Stomach (tissue), 4 donors: ENCODE measurements around the gene OR51D1.

Source experiments
- POLR2A ChIP-seq, 4 donors: fragments of 450-650 bp; IDR thresholded peaks; one replicate each; pipeline ENCODE4 v1.6.1; 2016; ENCODE audit warnings: antibody characterized with exemption in 4 of 4, control low read depth in 2 of 4, mild to moderate bottlenecking in 1 of 4, moderate library complexity in 1 of 4
- TF ChIP-seq, protein P1 (sequence below), 7 experiments: fragments of 450-650 bp in 4 of 7; fragments of 200-600 bp in 3 of 7; sonication (generic) in 3 of 7; IDR thresholded peaks; one replicate each; pipeline ENCODE4 v1.5.1; 2016 to 2019; ENCODE audit warnings: antibody characterized with exemption in 7 of 7, control low read depth in 2 of 7, mild to moderate bottlenecking in 1 of 7

DNA sequence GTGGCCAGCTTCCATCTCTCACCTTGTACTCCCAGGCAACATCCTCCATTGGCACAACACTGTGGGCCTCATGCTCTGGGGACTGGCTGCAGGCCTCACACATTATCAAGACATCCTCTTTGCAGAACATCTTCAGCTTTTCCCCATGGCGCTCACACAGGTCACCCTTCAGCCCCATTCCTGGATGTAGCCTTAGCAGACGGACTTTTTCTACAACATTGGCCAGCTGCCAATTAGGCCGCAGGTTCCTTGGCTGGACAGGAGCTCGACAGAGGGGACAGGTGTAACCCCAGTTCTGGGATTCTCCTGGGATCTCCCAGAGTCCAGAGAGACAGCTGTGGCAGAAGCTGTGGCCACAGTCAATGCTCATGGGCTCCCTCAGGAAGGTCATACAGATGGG, 32.2 kb upstream of the OR51D1 start:
- no peak for TF ChIP-seq POLR2A (IDR thresholded peaks at IDR 0.05)
- TF ChIP-seq, protein P1, sequence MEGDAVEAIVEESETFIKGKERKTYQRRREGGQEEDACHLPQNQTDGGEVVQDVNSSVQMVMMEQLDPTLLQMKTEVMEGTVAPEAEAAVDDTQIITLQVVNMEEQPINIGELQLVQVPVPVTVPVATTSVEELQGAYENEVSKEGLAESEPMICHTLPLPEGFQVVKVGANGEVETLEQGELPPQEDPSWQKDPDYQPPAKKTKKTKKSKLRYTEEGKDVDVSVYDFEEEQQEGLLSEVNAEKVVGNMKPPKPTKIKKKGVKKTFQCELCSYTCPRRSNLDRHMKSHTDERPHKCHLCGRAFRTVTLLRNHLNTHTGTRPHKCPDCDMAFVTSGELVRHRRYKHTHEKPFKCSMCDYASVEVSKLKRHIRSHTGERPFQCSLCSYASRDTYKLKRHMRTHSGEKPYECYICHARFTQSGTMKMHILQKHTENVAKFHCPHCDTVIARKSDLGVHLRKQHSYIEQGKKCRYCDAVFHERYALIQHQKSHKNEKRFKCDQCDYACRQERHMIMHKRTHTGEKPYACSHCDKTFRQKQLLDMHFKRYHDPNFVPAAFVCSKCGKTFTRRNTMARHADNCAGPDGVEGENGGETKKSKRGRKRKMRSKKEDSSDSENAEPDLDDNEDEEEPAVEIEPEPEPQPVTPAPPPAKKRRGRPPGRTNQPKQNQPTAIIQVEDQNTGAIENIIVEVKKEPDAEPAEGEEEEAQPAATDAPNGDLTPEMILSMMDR (IDR thresholded peaks at IDR 0.05): no peak
